H1 (cell line): ENCODE results near the gene TMEM221. TPM values are rescaled to one million over a fixed set of nuclear protein-coding genes. Genes with fewer than 3 reads are reported as not detected.

Source experiments
- CTCF ChIA-PET: fragments of 300-600 bp; sonication (Branson Sonifier 250); formaldehyde crosslinking; loops from one replicate; lab custom pipeline; 2021; ENCODE audit not compliant: partially characterized antibody; lab: Charles Lee
- POLR2A ChIA-PET: fragments of 300-600 bp; sonication (Branson Sonifier 250); formaldehyde crosslinking; loops from one replicate; lab custom pipeline; 2021; ENCODE audit warnings: inconsistent platforms; ENCODE audit not compliant: partially characterized antibody; lab: Charles Lee
- DNase-seq, 2 experiments: peaks; one replicate each; pipeline versions ENCODE4 v3.0.0 to v3.0.0-alpha.2; 2010 to 2022; ENCODE audit warnings: low spot score in 2 of 2, low read depth in 1 of 2, mixed read lengths in 1 of 2
- FAIRE-seq: peaks from 2 replicates; lab custom pipeline; 2011; peaks lifted over from hg19 to GRCh38; lab: Jason Lieb, UNC
- H2AFZ ChIP-seq: 2 replicates; pipeline ENCODE4 v1.8.1; 2012; ENCODE audit warnings: low read length, inconsistent platforms
- H2AK5ac ChIP-seq: 2 replicates; pipeline ENCODE4 v1.6.1; 2013; ENCODE audit warnings: low read depth, low read length
- H2BK120ac ChIP-seq: replicated peaks from 2 replicates; pipeline ENCODE3; 2013; ENCODE audit warnings: low read depth, low read length, inconsistent platforms
- H2BK12ac ChIP-seq: 2 replicates; pipeline ENCODE4 v1.6.1; 2013; ENCODE audit warnings: low read depth, low read length
- H2BK15ac ChIP-seq: 2 replicates; pipeline ENCODE4 v1.6.1; 2013; ENCODE audit warnings: low read length
- H2BK20ac ChIP-seq: 2 replicates; pipeline ENCODE4 v1.6.1; 2013; ENCODE audit warnings: low read length
- H2BK5ac ChIP-seq: 2 replicates; pipeline ENCODE4 v1.6.1; 2013; ENCODE audit warnings: low read depth, low read length
- H3K14ac ChIP-seq: 2 replicates; pipeline ENCODE4 v1.6.1; 2013; ENCODE audit warnings: inconsistent platforms; ENCODE audit not compliant: insufficient read length
- H3K18ac ChIP-seq: 2 replicates; pipeline ENCODE4 v1.6.1; 2013; ENCODE audit warnings: low read length; ENCODE audit errors: extremely low read depth
- H3K23ac ChIP-seq: 2 replicates; pipeline ENCODE4 v1.6.1; 2013; ENCODE audit warnings: inconsistent platforms; ENCODE audit not compliant: insufficient read length
- H3K23me2 ChIP-seq: 2 replicates; pipeline ENCODE4 v1.6.1; 2013; ENCODE audit warnings: low read depth, low read length
- H3K27ac ChIP-seq: 2 replicates; pipeline ENCODE4 v1.6.1; 2011; ENCODE audit warnings: low read depth, low read length, inconsistent platforms
- H3K27me3 ChIP-seq, 4 experiments: replicated peaks in 1 of 4; 1 replicate in 1 of 4; 2 replicates in 3 of 4; pipeline versions ENCODE4 v1.6.1 to v1.8.1; 2011 to 2013; ENCODE audit warnings: low read length in 3 of 4, mild to moderate bottlenecking in 3 of 4, inconsistent platforms in 2 of 4, mixed read lengths in 2 of 4, moderate library complexity in 1 of 4; ENCODE audit not compliant: control insufficient read depth in 3 of 4, insufficient read depth in 3 of 4; ENCODE audit errors: extremely low read depth in 1 of 4
- H3K36me3 ChIP-seq, 4 experiments: 2 replicates each; pipeline versions ENCODE4 v1.6.1 to v1.8.1; 2011 to 2013; ENCODE audit warnings: mild to moderate bottlenecking in 4 of 4, low read length in 3 of 4, moderate library complexity in 2 of 4, control low read depth in 1 of 4, inconsistent platforms in 1 of 4; ENCODE audit not compliant: insufficient read depth in 4 of 4, control insufficient read depth in 2 of 4
- H3K4ac ChIP-seq: replicated peaks from 2 replicates; pipeline ENCODE3; 2013; ENCODE audit warnings: low read length, low read depth, mixed read lengths, inconsistent platforms; ENCODE audit not compliant: insufficient read length
- H3K4me1 ChIP-seq, 4 experiments: replicated peaks in 1 of 4; 1 replicate in 1 of 4; 2 replicates in 3 of 4; pipeline versions ENCODE4 v1.6.1 to v1.8.1; 2011 to 2013; ENCODE audit warnings: low read length in 3 of 4, inconsistent platforms in 2 of 4, mixed read lengths in 1 of 4; ENCODE audit not compliant: insufficient read depth in 4 of 4, control insufficient read depth in 3 of 4
- H3K4me2 ChIP-seq, 2 experiments: 2 replicates each; pipeline versions ENCODE4 v1.6.1 to v1.8.1; 2011 to 2013; ENCODE audit warnings: low read depth in 2 of 2, low read length in 2 of 2, control low read depth in 1 of 2, inconsistent platforms in 1 of 2, mild to moderate bottlenecking in 1 of 2; ENCODE audit not compliant: insufficient read depth in 1 of 2
- H3K4me3 ChIP-seq, 4 experiments: fragments of 200-600, 300-600 bp in 1 of 4; sonication (generic), shearing (Covaris generic), sonication (Bioruptor Twin) in 1 of 4; 2 replicates each; pipeline versions ENCODE4 v1.5.1 to v1.8.1; 2011 to 2016; ENCODE audit warnings: low read length in 4 of 4, low read depth in 3 of 4, control low read depth in 2 of 4, inconsistent platforms in 2 of 4, mild to moderate bottlenecking in 2 of 4, mixed read lengths in 1 of 4, moderate library complexity in 1 of 4; ENCODE audit not compliant: insufficient read depth in 2 of 4; ENCODE audit errors: extremely low read depth in 1 of 4
- H3K56ac ChIP-seq: replicated peaks from 2 replicates; pipeline ENCODE3; 2013; ENCODE audit warnings: low read depth, mild to moderate bottlenecking, mixed read lengths, low read length, inconsistent platforms; ENCODE audit not compliant: insufficient read length
- H3K79me1 ChIP-seq: 2 replicates; pipeline ENCODE4 v1.6.1; 2013; ENCODE audit warnings: low read depth, low read length, control low read depth
- H3K79me2 ChIP-seq, 2 experiments: 2 replicates each; pipeline versions ENCODE4 v1.6.1 to v1.8.1; 2012 to 2013; ENCODE audit warnings: low read length in 2 of 2, mild to moderate bottlenecking in 2 of 2, inconsistent platforms in 1 of 2; ENCODE audit not compliant: insufficient read depth in 2 of 2, control insufficient read depth in 1 of 2
- H3K9ac ChIP-seq, 4 experiments: replicated peaks in 1 of 4; 1 replicate in 1 of 4; 2 replicates in 3 of 4; pipeline versions ENCODE4 v1.6.1 to v1.8.1; 2011 to 2013; ENCODE audit warnings: low read depth in 3 of 4, low read length in 3 of 4, control low read depth in 2 of 4, mild to moderate bottlenecking in 2 of 4, moderate library complexity in 2 of 4, inconsistent platforms in 1 of 4; ENCODE audit errors: extremely low read depth in 1 of 4
- H3K9me3 ChIP-seq, 2 experiments: 2 replicates each; pipeline versions ENCODE4 v1.6.1 to v1.8.1; 2012 to 2013; ENCODE audit warnings: mild to moderate bottlenecking in 2 of 2, moderate library complexity in 2 of 2, control low read depth in 1 of 2, inconsistent platforms in 1 of 2, low read depth in 1 of 2, low read length in 1 of 2, mixed read lengths in 1 of 2; ENCODE audit not compliant: insufficient read depth in 2 of 2
- H4K20me1 ChIP-seq, 2 experiments: replicated peaks in 1 of 2; 2 replicates each; pipeline versions ENCODE3 to v1.8.1; 2011 to 2013; ENCODE audit warnings: inconsistent platforms in 2 of 2, low read length in 2 of 2, mild to moderate bottlenecking in 1 of 2; ENCODE audit not compliant: insufficient read depth in 2 of 2, control insufficient read depth in 1 of 2
- H4K5ac ChIP-seq: 2 replicates; pipeline ENCODE4 v1.6.1; 2013; ENCODE audit warnings: low read length, low read depth, mixed read lengths, inconsistent platforms; ENCODE audit not compliant: insufficient read length
- H4K8ac ChIP-seq: 2 replicates; pipeline ENCODE4 v1.8.0; 2013; ENCODE audit warnings: mild to moderate bottlenecking, moderate library complexity, low read length, inconsistent platforms; ENCODE audit not compliant: insufficient read depth; ENCODE audit errors: extremely low read depth
- H4K91ac ChIP-seq: replicated peaks from 2 replicates; pipeline ENCODE3; 2013; ENCODE audit warnings: low read length, mixed read lengths, inconsistent platforms; ENCODE audit not compliant: insufficient read length
- ASH2L ChIP-seq: fragments of 200-600, 300-600 bp; sonication (generic); IDR thresholded peaks from one replicate; pipeline ENCODE4 v1.7.1; 2017; ENCODE audit warnings: low read length
- CBX5 ChIP-seq: fragments of 300-800, 300-1000 bp; sonication (generic); IDR thresholded peaks from 2 replicates; pipeline ENCODE4 v1.7.1; 2016; ENCODE audit warnings: antibody characterized with exemption, low read length, low read depth
- EZH2 ChIP-seq: fragments of 200-600 bp; sonication (generic); IDR thresholded peaks from 2 replicates; pipeline ENCODE4 v1.7.1; 2012; ENCODE audit warnings: low read depth, mild to moderate bottlenecking, moderate library complexity, low read length, inconsistent platforms; ENCODE audit not compliant: severe bottlenecking
- KDM5A ChIP-seq: fragments of 200-600 bp; IDR thresholded peaks from 2 replicates; pipeline ENCODE4 v1.7.1; 2012; ENCODE audit warnings: mild to moderate bottlenecking, low read length, inconsistent platforms, mixed read lengths
- NANOG ChIP-seq: IDR thresholded peaks from 2 replicates; pipeline ENCODE4 v1.6.1; 2011; ENCODE audit warnings: low read length, low read depth, mild to moderate bottlenecking, inconsistent platforms; ENCODE audit not compliant: insufficient read depth, poor library complexity, severe bottlenecking
- POLR2AphosphoS5 ChIP-seq: IDR thresholded peaks from 2 replicates; pipeline ENCODE4 v1.6.1; 2011; ENCODE audit warnings: low read depth, low read length
- SIN3A ChIP-seq, 2 experiments: IDR thresholded peaks in 1 of 2; conservative IDR thresholded peaks in 1 of 2; 2 replicates each; pipeline ENCODE4 v1.6.1; 2011 to 2012; ENCODE audit warnings: low read length in 2 of 2, improper control_type of control experiment in 1 of 2, low read depth in 1 of 2, mild to moderate bottlenecking in 1 of 2
- SP4 ChIP-seq: IDR thresholded peaks from 2 replicates; pipeline ENCODE4 v1.6.1; 2012; ENCODE audit warnings: low read length, inconsistent platforms
- TCF12 ChIP-seq: IDR thresholded peaks from 2 replicates; pipeline ENCODE4 v1.6.1; 2011; ENCODE audit warnings: low read depth, mild to moderate bottlenecking, low read length
- WGBS, 2 experiments: shearing (Covaris generic) in 1 of 2; methylation state at CpG; one replicate each; pipeline versions ENCODE4 v1.1.6 to v1.1.7; 2013 to 2015; ENCODE audit warnings: low lambda C conversion rate in 2 of 2, mixed read lengths in 2 of 2, inconsistent platforms in 1 of 2, low coverage in 1 of 2, missing lambda C conversion rate in 1 of 2; ENCODE audit not compliant: insufficient replicate concordance in 2 of 2, insufficient coverage in 1 of 2, insufficient read length in 1 of 2; ENCODE audit errors: extremely low coverage in 1 of 2, missing lambda C conversion rate in 1 of 2; 5-methylcytosine and 5-hydroxymethylcytosine counted together
- polyA plus RNA-seq, 7 experiments: library from polyadenylated mRNA; depleted of rRNA in 3 of 7; stranded (reverse) in 5 of 7; unstranded in 2 of 7; fragments of >200 nt in 5 of 7; fragments of 200-250 nt in 2 of 7; gene quantifications; 1 replicate in 5 of 7; 2 replicates in 1 of 7; 4 replicates in 1 of 7; pipeline versions ENCODE4 v1.2.1 to v1.2.3, GENCODE V29; 2011 to 2013; ENCODE audit warnings: missing spikeins in 2 of 7, mixed read lengths in 2 of 7
- total RNA-seq: library from RNA; stranded (reverse); fragmentation: NEBNext Ultra II Directional; extraction: Animal tissue kit (Norgen Biotek cat#: 25700); gene quantifications from 2 replicates; pipeline ENCODE4 v1.2.1, GENCODE V29; 2021
- TF ChIP-seq, protein P1 (sequence below): IDR thresholded peaks from 2 replicates; pipeline ENCODE4 v1.6.1; 2012; ENCODE audit warnings: inconsistent platforms

TMEM221 gene
- total and polyA plus RNA-seq, 2 of the 8 experiments (the other 6 are each of a cell fraction or from before 2014, with no cell fraction given) = 1.4 to 2.0 TPM

DNA sequence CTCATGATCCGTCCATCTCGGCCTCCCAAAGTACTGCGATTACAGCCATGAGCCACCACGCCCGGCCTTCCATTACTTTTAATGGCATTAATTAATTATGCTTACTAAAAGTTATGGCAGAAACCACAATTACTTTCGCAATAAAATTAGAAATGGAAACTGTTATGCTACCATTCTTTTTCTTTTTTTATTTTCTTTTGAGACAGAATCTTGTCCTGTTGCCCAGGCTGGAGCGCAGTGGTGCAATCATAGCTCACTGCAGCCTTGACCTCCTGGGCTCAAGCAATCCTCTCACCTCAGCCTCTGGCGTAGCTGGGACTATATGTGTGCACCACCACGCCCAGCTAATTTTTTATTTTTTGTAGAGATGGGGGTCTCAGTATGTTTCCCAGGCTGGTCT lies 38.5 kb downstream of the TMEM221 start:
- peaks cover 0 to 21% (median 10%) of the 10 kb centered on the region in 4 experiments; a peak in 6 of 7 replicates for H3K4me1 ChIP-seq
- TF ChIP-seq KDM5A (no peak), POLR2AphosphoS5 (no peak), TCF12 (no peak), SP4 (no peak), ASH2L (no peak), SIN3A (conservative IDR thresholded peaks at IDR 0.05 in 1 of 2, IDR thresholded peaks at IDR 0.05 in 1 of 2; ENCODE audit: low read depth in 1 of 2, low read length in 2 of 2) (no peak), NANOG (no peak), CBX5 (no peak), EZH2 (no peak)
- TF ChIP-seq, protein P1, sequence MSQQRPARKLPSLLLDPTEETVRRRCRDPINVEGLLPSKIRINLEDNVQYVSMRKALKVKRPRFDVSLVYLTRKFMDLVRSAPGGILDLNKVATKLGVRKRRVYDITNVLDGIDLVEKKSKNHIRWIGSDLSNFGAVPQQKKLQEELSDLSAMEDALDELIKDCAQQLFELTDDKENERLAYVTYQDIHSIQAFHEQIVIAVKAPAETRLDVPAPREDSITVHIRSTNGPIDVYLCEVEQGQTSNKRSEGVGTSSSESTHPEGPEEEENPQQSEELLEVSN = no peak

More for the DNA sequence above, 38.5 kb downstream of the TMEM221 start:
- Histone ChIP-seq H3K4ac (no peak overlapping the region), H2AFZ (no peak overlapping the region), H3K27ac (no peak overlapping the region), H3K23me2 (peaks cover 2% of the 10 kb centered on the region; the same call in 1 of the 2 replicates), H3K4me3 (no peak overlapping the region), H2BK20ac (no peak overlapping the region), H2BK5ac (no peak overlapping the region), H3K23ac (no peak overlapping the region), H2BK120ac (no peak overlapping the region), H3K27me3 (peaks cover 0 to 3% (median 0%) of the 10 kb centered on the region in 4 experiments; a peak in 1 of 7 replicates), H4K8ac (no peak overlapping the region), H2BK15ac (no peak overlapping the region), H3K79me2 (peaks cover 0 to 4% of the 10 kb centered on the region in 2 experiments; a peak in 1 of 4 replicates), H3K79me1 (no peaks in the 10 kb centered on the region; the same call in 1 of the 2 replicates), H2BK12ac (no peak overlapping the region), H4K20me1 (no peaks in the 10 kb centered on the region), H3K18ac (no peak overlapping the region), H3K36me3 (peaks cover 0 to 7% (median 0%) of the 10 kb centered on the region in 4 experiments; a peak in 2 of 8 replicates), H4K91ac (no peak overlapping the region), H3K14ac (no peak overlapping the region), H2AK5ac (no peak overlapping the region), H3K9me3 (no peaks in the 10 kb centered on the region), H4K5ac (no peak overlapping the region), H3K9ac (no peak overlapping the region), H3K56ac (no peak overlapping the region), H3K4me2 (no peak overlapping the region)
- POLR2A ChIA-PET = interaction anchor here (1.4 kb wide), 1 partner anchor 9 kb away, joined by 3 read pairs; the partner anchor contains the start of gene MVB12A
- 93% methylated on average over 9 of the region's 9 CpGs; no CpG with 5 or more reads in 1 of the 2 experiments for WGBS, 2 experiments
- FAIRE-seq (no peak), DNase-seq (no peak)
- CTCF ChIA-PET = interaction anchor here (0.6 to 1.3 kb wide), 5 partner anchors 10 to 196 kb away, joined by 3 to 4 read pairs (median 3); partner anchors contain the start of gene MVB12A
